Liver (tissue), 9 donors: ENCODE data around the gene MAN2A2. TPM values are rescaled to one million over a fixed set of nuclear protein-coding genes. Genes with fewer than 3 reads are reported as not detected.

Experiments used
- DNase-seq: peaks from one replicate; pipeline ENCODE4 v3.0.0-alpha.2; 2017; ENCODE audit warnings: low spot score
- H3K27ac ChIP-seq, 2 donors: one replicate each; pipeline ENCODE4 v1.7.0; 2013; ENCODE audit warnings: inconsistent platforms in 2 of 2, low read length in 2 of 2, control low read depth in 1 of 2, low read depth in 1 of 2, mild to moderate bottlenecking in 1 of 2
- H3K27me3 ChIP-seq, 4 donors: one replicate each; pipeline versions ENCODE4 v1.6.1 to v1.7.0; 2013; ENCODE audit warnings: low read length in 3 of 4, inconsistent platforms in 1 of 4, mild to moderate bottlenecking in 1 of 4, moderate library complexity in 1 of 4; ENCODE audit not compliant: control insufficient read depth in 4 of 4, insufficient read depth in 4 of 4
- H3K36me3 ChIP-seq, 4 donors: one replicate each; pipeline versions ENCODE4 v1.6.1 to v1.7.0; 2013; ENCODE audit warnings: low read length in 3 of 4, mild to moderate bottlenecking in 3 of 4, low read depth in 1 of 4, moderate library complexity in 1 of 4; ENCODE audit not compliant: control insufficient read depth in 4 of 4, insufficient read depth in 3 of 4
- H3K4me1 ChIP-seq, 4 donors: one replicate each; pipeline versions ENCODE4 v1.6.1 to v1.7.0; 2013; ENCODE audit warnings: low read length in 3 of 4, mild to moderate bottlenecking in 3 of 4, moderate library complexity in 1 of 4; ENCODE audit not compliant: control insufficient read depth in 4 of 4, insufficient read depth in 4 of 4
- H3K4me3 ChIP-seq, 3 donors: one replicate each; pipeline versions ENCODE4 v1.6.1 to v1.7.0; 2013; ENCODE audit warnings: low read length in 3 of 3, control low read depth in 1 of 3, low read depth in 1 of 3, mild to moderate bottlenecking in 1 of 3
- H3K9ac ChIP-seq, 2 donors: one replicate each; pipeline ENCODE4 v1.7.0; 2013; ENCODE audit warnings: low read length in 2 of 2, mild to moderate bottlenecking in 2 of 2, moderate library complexity in 2 of 2, control low read depth in 1 of 2, low read depth in 1 of 2
- H3K9me3 ChIP-seq, 4 donors: one replicate each; pipeline versions ENCODE4 v1.6.1 to v1.7.0; 2013; ENCODE audit warnings: low read length in 3 of 4; ENCODE audit not compliant: control insufficient read depth in 4 of 4
- ATF3 ChIP-seq: IDR thresholded peaks from 2 replicates; pipeline ENCODE4 v1.6.1; 2016; ENCODE audit warnings: antibody characterized with exemption
- CTCF ChIP-seq: fragments of 150-350 bp; IDR thresholded peaks from 2 replicates; pipeline ENCODE4 v1.5.1; 2017; ENCODE audit warnings: improper control_type of control experiment, low read depth, low read length; ENCODE audit not compliant: missing input control
- EGR1 ChIP-seq, 2 donors: IDR thresholded peaks; 2 replicates each; pipeline ENCODE4 v1.6.1; 2016 to 2018; ENCODE audit warnings: antibody characterized with exemption in 2 of 2, low read depth in 2 of 2
- FOXA1 ChIP-seq: IDR thresholded peaks from 2 replicates; pipeline ENCODE4 v1.6.1; 2016; ENCODE audit warnings: antibody characterized with exemption
- FOXA2 ChIP-seq: IDR thresholded peaks from 2 replicates; pipeline ENCODE4 v1.6.1; 2016; ENCODE audit warnings: antibody characterized with exemption
- GABPA ChIP-seq, 2 donors: IDR thresholded peaks in 1 of 2; conservative IDR thresholded peaks in 1 of 2; 2 replicates each; pipeline ENCODE4 v1.6.1; 2016; ENCODE audit warnings: antibody characterized with exemption in 2 of 2, mild to moderate bottlenecking in 1 of 2, moderate library complexity in 1 of 2
- HNF4A ChIP-seq, 2 donors: conservative IDR thresholded peaks; 2 replicates each; pipeline ENCODE4 v1.6.1; 2016; ENCODE audit warnings: antibody characterized with exemption in 2 of 2, mild to moderate bottlenecking in 2 of 2
- HNF4G ChIP-seq: IDR thresholded peaks from 2 replicates; pipeline ENCODE4 v1.6.1; 2016; ENCODE audit warnings: antibody characterized with exemption
- JUND ChIP-seq, 2 donors: IDR thresholded peaks; 2 replicates each; pipeline ENCODE4 v1.6.1; 2016; ENCODE audit warnings: antibody characterized with exemption in 2 of 2
- MAX ChIP-seq: IDR thresholded peaks from 2 replicates; pipeline ENCODE4 v1.6.1; 2016; ENCODE audit warnings: antibody characterized with exemption
- NR2F2 ChIP-seq: IDR thresholded peaks from 2 replicates; pipeline ENCODE4 v1.6.1; 2016; ENCODE audit warnings: antibody characterized with exemption
- RAD21 ChIP-seq, 2 donors: IDR thresholded peaks; 2 replicates each; pipeline ENCODE4 v1.6.1; 2016; ENCODE audit warnings: antibody characterized with exemption in 2 of 2, mild to moderate bottlenecking in 2 of 2
- REST ChIP-seq: IDR thresholded peaks from 2 replicates; pipeline ENCODE4 v1.6.1; 2016; ENCODE audit warnings: antibody characterized with exemption, mild to moderate bottlenecking
- RXRA ChIP-seq, 2 donors: IDR thresholded peaks; 2 replicates each; pipeline ENCODE4 v1.6.1; 2017 to 2018; ENCODE audit warnings: antibody characterized with exemption in 2 of 2, mild to moderate bottlenecking in 1 of 2
- SP1 ChIP-seq: IDR thresholded peaks from 2 replicates; pipeline ENCODE4 v1.6.1; 2018; ENCODE audit warnings: antibody characterized with exemption, mild to moderate bottlenecking
- TAF1 ChIP-seq: conservative IDR thresholded peaks from 2 replicates; pipeline ENCODE4 v1.6.1; 2016; ENCODE audit warnings: antibody characterized with exemption, mild to moderate bottlenecking
- YY1 ChIP-seq: IDR thresholded peaks from 2 replicates; pipeline ENCODE4 v1.6.1; 2016; ENCODE audit warnings: antibody characterized with exemption, mild to moderate bottlenecking
- ZBTB33 ChIP-seq: IDR thresholded peaks from 2 replicates; pipeline ENCODE4 v1.6.1; 2016; ENCODE audit warnings: antibody characterized with exemption
- WGBS: extraction: QIAGEN DNeasy Blood & Tissue Kit; methylation state at CpG from one replicate; pipeline ENCODE4 v1.1.7; 2013; 5-methylcytosine and 5-hydroxymethylcytosine counted together
- polyA plus RNA-seq, 2 donors: library from polyadenylated mRNA; stranded (reverse) in 1 of 2; unstranded in 1 of 2; fragments of 200-250 nt in 1 of 2; fragments of >200 nt in 1 of 2; fragmentation: Nextera tagmentation in 1 of 2; extraction: Ambion mirVana in 1 of 2; gene quantifications; one replicate each; pipeline versions ENCODE4 v1.2.1 to v1.2.3, GENCODE V29; 2013 to 2015
- total RNA-seq, 2 donors: library from RNA; depleted of rRNA; stranded (reverse); fragments of >200 nt; gene quantifications; one replicate each; pipeline ENCODE4 v1.2.3, GENCODE V29; 2014
- donor health status: healthy.
- donor health status: healthy.
- donor health status: healthy.
- donor health status: healthy.
- donor health status: healthy.

The MAN2A2 gene
- total and polyA plus RNA-seq, 4 donors = 17.3 to 111 (median 50.9) TPM

- peak; percentile 94 for TF ChIP-seq ZBTB33
- peak; percentile 76 for TF ChIP-seq TAF1
These were observed 39.9 kb upstream of the MAN2A2 start (continued) for GRCh38 chr15:90862964-90863778.

- WGBS = 83% methylated on average over 4 of the region's 4 CpGs
These were observed 39.1 kb upstream of the MAN2A2 start for GRCh38 chr15:90863987-90864386.

More at GRCh38 chr15:90863987-90864386, 39.1 kb upstream of the MAN2A2 start:
- Histone ChIP-seq H3K36me3 (no peaks in the 10 kb centered on the region), H3K9ac (peak overlapping the region in 1 of 2 donors; percentile 34), H3K9me3 (no peaks in the 10 kb centered on the region), H3K27ac (peak overlapping the region; percentile 71 to 81), H3K4me1 (peaks cover 25 to 66% (median 50%) of the 10 kb centered on the region in 4 donors), H3K4me3 (no peak overlapping the region), H3K27me3 (no peaks in the 10 kb centered on the region)
- TF ChIP-seq NR2F2 (no peak), TAF1 (no peak), REST (no peak), EGR1 (IDR thresholded peaks at IDR 0.05; ENCODE audit: low read depth in 2 of 2) (no peak), GABPA (IDR thresholded peaks at IDR 0.05 in 1 of 2, conservative IDR thresholded peaks at IDR 0.05 in 1 of 2) (no peak), CTCF (no peak), HNF4G (no peak), RAD21 (IDR thresholded peaks at IDR 0.05) (no peak), SP1 (no peak), ATF3 (no peak), FOXA1 (no peak), FOXA2 (no peak), RXRA (IDR thresholded peaks at IDR 0.05) (no peak), ZBTB33 (no peak), JUND (IDR thresholded peaks at IDR 0.05) (no peak), MAX (no peak), HNF4A (conservative IDR thresholded peaks at IDR 0.05) (no peak), YY1 (no peak)
- DNase-seq = no peak
